WTC11 (cell line): ENCODE data around the gene TMOD3. TPM values are rescaled to one million over a fixed set of nuclear protein-coding genes. Genes with fewer than 3 reads are reported as not detected.

ENCODE experiments used
- ATAC-seq: fragments of 200-7000 bp; cut with Tn5 transposase; 2 replicates; pipeline ENCODE4 v1.10.0; 2021; ENCODE audit warnings: mild to moderate bottlenecking, moderate library complexity
- CTCF ChIA-PET: fragments of 300-600 bp; sonication (Branson Sonifier 250); formaldehyde crosslinking; loops from one replicate; lab custom pipeline; 2021; ENCODE audit warnings: antibody characterized with exemption; lab: Charles Lee
- POLR2A ChIA-PET: fragments of 350-600 bp; sonication (Branson Sonifier 250); formaldehyde crosslinking; loops from one replicate; lab custom pipeline; 2021; ENCODE audit warnings: antibody characterized with exemption; lab: Charles Lee
- DNase-seq: peaks from one replicate; pipeline ENCODE4 v3.0.0; 2021; ENCODE audit warnings: low spot score
- H3K27ac Mint-ChIP-seq: 2 replicates; pipeline ENCODE4 v1.8.0; 2021; ENCODE audit warnings: mixed read lengths
- H3K27me3 Mint-ChIP-seq: 2 replicates; pipeline ENCODE4 v1.8.0; 2021; ENCODE audit warnings: low read depth, mild to moderate bottlenecking, moderate library complexity, mixed read lengths
- H3K36me3 Mint-ChIP-seq: 2 replicates; pipeline ENCODE4 v1.8.0; 2021; ENCODE audit warnings: mixed read lengths
- H3K4me1 Mint-ChIP-seq: 2 replicates; pipeline ENCODE4 v1.8.0; 2022; ENCODE audit warnings: mixed read lengths
- H3K4me3 Mint-ChIP-seq: 2 replicates; pipeline ENCODE4 v1.8.0; 2021; ENCODE audit warnings: mild to moderate bottlenecking, moderate library complexity, mixed read lengths
- H3K9me3 Mint-ChIP-seq: 2 replicates; pipeline ENCODE4 v1.8.0; 2021; ENCODE audit warnings: mixed read lengths
- AR ChIP-seq: fragments of 250-450 bp; sonication (Bioruptor Pico); IDR thresholded peaks from 2 replicates; pipeline ENCODE4 v1.9.0; 2021; ENCODE audit warnings: mild to moderate bottlenecking
- ATF1 ChIP-seq: sonication (generic); formaldehyde crosslinking; IDR thresholded peaks from 2 replicates; pipeline ENCODE4 v1.8.1; 2023; ENCODE audit warnings: mild to moderate bottlenecking, moderate library complexity, missing genetic modification reagents
- ATF3 ChIP-seq: sonication (generic); formaldehyde crosslinking; conservative IDR thresholded peaks from 2 replicates; pipeline ENCODE4 v1.8.1; 2022; ENCODE audit warnings: mild to moderate bottlenecking, missing genetic modification reagents
- CREB1 ChIP-seq: sonication (generic); formaldehyde crosslinking; IDR thresholded peaks from 2 replicates; pipeline ENCODE4 v1.8.0; 2023; ENCODE audit warnings: mild to moderate bottlenecking, missing genetic modification reagents
- ELF4 ChIP-seq: sonication (generic); formaldehyde crosslinking; IDR thresholded peaks from 2 replicates; pipeline ENCODE4 v1.8.1; 2022; ENCODE audit warnings: low read depth, mild to moderate bottlenecking, moderate library complexity, missing genetic modification reagents
- ERG ChIP-seq: fragments of 250-450 bp; sonication (Bioruptor Pico); IDR thresholded peaks from 2 replicates; pipeline ENCODE4 v1.8.0; 2021; ENCODE audit warnings: mild to moderate bottlenecking
- FOXJ3 ChIP-seq: sonication (generic); formaldehyde crosslinking; IDR thresholded peaks from 2 replicates; pipeline ENCODE4 v1.9.0; 2021; ENCODE audit warnings: missing genetic modification reagents, mild to moderate bottlenecking, borderline replicate concordance
- FOXK1 ChIP-seq: sonication (generic); formaldehyde crosslinking; IDR thresholded peaks from 2 replicates; pipeline ENCODE4 v1.8.0; 2022; ENCODE audit warnings: mild to moderate bottlenecking, moderate library complexity, missing genetic modification reagents
- FOXP1 ChIP-seq: sonication (generic); formaldehyde crosslinking; IDR thresholded peaks from 2 replicates; pipeline ENCODE4 v1.8.0; 2022; ENCODE audit warnings: missing genetic modification reagents, mild to moderate bottlenecking, moderate library complexity, borderline replicate concordance
- HMGA2 ChIP-seq: fragments of 250-450 bp; sonication (Bioruptor Pico); IDR thresholded peaks from 2 replicates; pipeline ENCODE4 v1.4.0; 2021; ENCODE audit warnings: mild to moderate bottlenecking, moderate library complexity
- JAZF1 ChIP-seq: fragments of 250-450 bp; sonication (Bioruptor Pico); IDR thresholded peaks from 2 replicates; pipeline ENCODE4 v1.9.0; 2021; ENCODE audit warnings: moderate library complexity, mild to moderate bottlenecking, inconsistent platforms
- MAX ChIP-seq: sonication (generic); formaldehyde crosslinking; IDR thresholded peaks from 2 replicates; pipeline ENCODE4 v1.8.0; 2022; ENCODE audit warnings: mild to moderate bottlenecking, missing genetic modification reagents
- NFYB ChIP-seq: sonication (generic); formaldehyde crosslinking; conservative IDR thresholded peaks from 2 replicates; pipeline ENCODE4 v1.8.0; 2022; ENCODE audit warnings: low read depth, missing genetic modification reagents
- TEAD4 ChIP-seq: sonication (generic); formaldehyde crosslinking; IDR thresholded peaks from 2 replicates; pipeline ENCODE4 v1.8.0; 2022; ENCODE audit warnings: mild to moderate bottlenecking, missing genetic modification reagents
- ZNF263 ChIP-seq: sonication (generic); formaldehyde crosslinking; IDR thresholded peaks from 2 replicates; pipeline ENCODE4 v1.8.1; 2022; ENCODE audit warnings: low read depth, mild to moderate bottlenecking, moderate library complexity, missing genetic modification reagents
- ZNF317 ChIP-seq: sonication (generic); formaldehyde crosslinking; IDR thresholded peaks from 2 replicates; pipeline ENCODE4 v1.8.1; 2023; ENCODE audit warnings: low read depth, mild to moderate bottlenecking, moderate library complexity, missing genetic modification reagents, borderline replicate concordance
- ZNF423 ChIP-seq: fragments of 250-450 bp; sonication (Bioruptor Pico); IDR thresholded peaks from 2 replicates; pipeline ENCODE4 v2.1.2; 2022; ENCODE audit warnings: mild to moderate bottlenecking, moderate library complexity
- ZNF671 ChIP-seq: fragments of 250-450 bp; sonication (Bioruptor Pico); IDR thresholded peaks from 2 replicates; pipeline ENCODE4 v1.8.0; 2021; ENCODE audit warnings: mild to moderate bottlenecking
- total RNA-seq: library from RNA; stranded (reverse); gene quantifications from 3 replicates; pipeline ENCODE4 v1.2.3, GENCODE V29; 2021

The TMOD3 gene
- total RNA-seq, 1 experiment from 2014 or later: 40.6 TPM

GRCh38 chr15:51846066-51846462 lies 16.6 kb downstream of the TMOD3 start:
- no peaks in the 10 kb centered on the region for H3K27me3 Mint-ChIP-seq
- H3K9me3 Mint-ChIP-seq: no peaks in the 10 kb centered on the region
- POLR2A ChIA-PET: no interaction called here
- no peak overlapping the region; the same call in 1 of the 2 replicates for H3K27ac Mint-ChIP-seq
- ATAC-seq (no peak), DNase-seq (no peak)
- no peak overlapping the region for H3K4me3 Mint-ChIP-seq
- no peaks in the 10 kb centered on the region for H3K36me3 Mint-ChIP-seq
- CTCF ChIA-PET: no interaction called here
- TF ChIP-seq ZNF263: no peak
- no peak for TF ChIP-seq ZNF423
- no peak for TF ChIP-seq FOXK1 (CRISPR knock-in tag)
- TF ChIP-seq ATF3 (CRISPR knock-in tag): no peak
- peaks cover 47% of the 10 kb centered on the region for H3K4me1 Mint-ChIP-seq

- H3K36me3 Mint-ChIP-seq: no peaks in the 10 kb centered on the region
- H3K27me3 Mint-ChIP-seq: no peaks in the 10 kb centered on the region
- POLR2A ChIA-PET: no interaction called here
- peaks cover 42% of the 10 kb centered on the region for H3K4me1 Mint-ChIP-seq
- H3K4me3 Mint-ChIP-seq: no peak overlapping the region
- TF ChIP-seq ZNF317 (CRISPR knock-in tag): no peak
- DNase-seq: no peak
- no peak overlapping the region; the same call in 1 of the 2 replicates for H3K27ac Mint-ChIP-seq
- CTCF ChIA-PET: no interaction called here
- no peaks in the 10 kb centered on the region for H3K9me3 Mint-ChIP-seq
- no peak for ATAC-seq
Measured at GRCh38 chr15:51846463-51847230, 17.2 kb downstream of the TMOD3 start.

GRCh38 chr15:51848811-51849210 lies 19.4 kb downstream of the TMOD3 start:
- ChIA-PET POLR2A (no interaction called here), CTCF (no interaction called here)
- H3K4me3 Mint-ChIP-seq: no peak overlapping the region
- H3K27ac Mint-ChIP-seq: no peak overlapping the region
- no peak for DNase-seq
- H3K36me3 Mint-ChIP-seq: no peaks in the 10 kb centered on the region
- H3K27me3 Mint-ChIP-seq: no peaks in the 10 kb centered on the region
- TF ChIP-seq AR: no peak
- no peak for TF ChIP-seq HMGA2 (CRISPR knock-in tag)
- no peak for TF ChIP-seq ZNF671 (CRISPR knock-in tag)
- TF ChIP-seq FOXJ3 (CRISPR knock-in tag): no peak
- no peak for TF ChIP-seq TEAD4 (CRISPR knock-in tag)
- no peak for TF ChIP-seq JAZF1 (CRISPR knock-in tag)
- no peak for TF ChIP-seq NFYB (CRISPR knock-in tag)
- no peak for TF ChIP-seq CREB1 (CRISPR knock-in tag)
- no peak for TF ChIP-seq ATF1 (CRISPR knock-in tag)
- TF ChIP-seq MAX (CRISPR knock-in tag): no peak
- TF ChIP-seq ELF4: no peak
- TF ChIP-seq ERG (CRISPR knock-in tag): no peak
- no peak for TF ChIP-seq FOXP1
- TF ChIP-seq, all 79 proteins: peak for 0
- ATAC-seq: no peak
- H3K9me3 Mint-ChIP-seq: no peaks in the 10 kb centered on the region
- H3K4me1 Mint-ChIP-seq: peaks cover 27% of the 10 kb centered on the region
